Thyroid gland (tissue), 4 donors: ENCODE data around the gene ATF7.

ENCODE experiments used
- POLR2A ChIP-seq, 2 donors: fragments of 450-650 bp; IDR thresholded peaks; one replicate each; pipeline ENCODE4 v1.6.1; 2017; ENCODE audit warnings: antibody characterized with exemption in 2 of 2, mild to moderate bottlenecking in 2 of 2, moderate library complexity in 1 of 2
- TF ChIP-seq, protein P1 (sequence below), 6 experiments: fragments of 200-600 bp in 3 of 6; fragments of 450-650 bp in 3 of 6; sonication (generic) in 3 of 6; IDR thresholded peaks; one replicate each; pipeline ENCODE4 v1.5.1; 2016 to 2019; ENCODE audit warnings: antibody characterized with exemption in 6 of 6, mild to moderate bottlenecking in 2 of 6, inconsistent platforms in 1 of 6, moderate library complexity in 1 of 6

DNA sequence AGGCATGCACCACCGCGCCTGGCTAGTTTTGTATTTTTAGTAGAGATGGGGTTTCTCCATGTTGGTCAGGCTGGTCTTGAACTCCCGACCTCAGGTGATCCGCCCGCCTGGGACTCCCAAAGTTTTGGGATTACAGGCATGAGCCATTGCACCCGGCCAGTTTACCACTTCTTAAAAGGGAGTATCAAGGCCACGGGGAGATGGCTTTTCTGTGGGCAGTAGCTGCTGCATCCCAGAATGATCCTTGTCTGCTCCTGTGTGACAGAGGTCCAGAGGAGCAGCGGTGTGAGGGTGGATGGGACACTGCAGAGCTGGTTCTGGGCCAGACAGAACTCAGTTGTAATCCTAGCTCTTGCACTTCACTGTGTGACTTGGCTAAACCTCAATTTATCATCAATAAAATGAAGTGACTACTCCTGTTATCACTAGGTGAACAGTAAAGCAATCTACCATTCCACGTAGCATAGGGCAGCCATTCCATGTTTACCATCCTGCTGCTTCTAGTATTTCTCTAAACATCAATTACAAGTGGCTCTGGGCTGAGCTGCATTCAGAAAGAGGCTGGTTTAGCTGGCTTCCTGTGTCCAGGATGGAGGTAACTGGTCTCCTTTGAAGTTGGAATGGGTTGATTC lies 115.9 kb downstream of the ATF7 start:
- TF ChIP-seq, protein P1, sequence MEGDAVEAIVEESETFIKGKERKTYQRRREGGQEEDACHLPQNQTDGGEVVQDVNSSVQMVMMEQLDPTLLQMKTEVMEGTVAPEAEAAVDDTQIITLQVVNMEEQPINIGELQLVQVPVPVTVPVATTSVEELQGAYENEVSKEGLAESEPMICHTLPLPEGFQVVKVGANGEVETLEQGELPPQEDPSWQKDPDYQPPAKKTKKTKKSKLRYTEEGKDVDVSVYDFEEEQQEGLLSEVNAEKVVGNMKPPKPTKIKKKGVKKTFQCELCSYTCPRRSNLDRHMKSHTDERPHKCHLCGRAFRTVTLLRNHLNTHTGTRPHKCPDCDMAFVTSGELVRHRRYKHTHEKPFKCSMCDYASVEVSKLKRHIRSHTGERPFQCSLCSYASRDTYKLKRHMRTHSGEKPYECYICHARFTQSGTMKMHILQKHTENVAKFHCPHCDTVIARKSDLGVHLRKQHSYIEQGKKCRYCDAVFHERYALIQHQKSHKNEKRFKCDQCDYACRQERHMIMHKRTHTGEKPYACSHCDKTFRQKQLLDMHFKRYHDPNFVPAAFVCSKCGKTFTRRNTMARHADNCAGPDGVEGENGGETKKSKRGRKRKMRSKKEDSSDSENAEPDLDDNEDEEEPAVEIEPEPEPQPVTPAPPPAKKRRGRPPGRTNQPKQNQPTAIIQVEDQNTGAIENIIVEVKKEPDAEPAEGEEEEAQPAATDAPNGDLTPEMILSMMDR (IDR thresholded peaks at IDR 0.05) = no peak
- TF ChIP-seq POLR2A (IDR thresholded peaks at IDR 0.05) = no peak
